ENCODE data around the gene NUP42. TPM values are rescaled to one million over a fixed set of nuclear protein-coding genes. Genes with fewer than 3 reads are reported as not detected.

The NUP42 gene
- total and polyA plus RNA-seq, 10 of the 15 experiments (the other 5 are each of a cell fraction or from before 2014, with no cell fraction given), result 48.6 to 124 (median 74.3) TPM

GRCh38 chr7:23247046-23247602 lies 65.3 kb downstream of the NUP42 start:
- Histone ChIP-seq H3K9ac (ENCODE audit: control insufficient read depth, insufficient read depth, low read length) (no peak overlapping the region), H3K79me2 (ENCODE audit: control insufficient read depth, insufficient read depth, low read length) (no peaks in the 10 kb centered on the region), H4K20me1 (ENCODE audit: control insufficient read depth, insufficient read depth) (no peaks in the 10 kb centered on the region), H3K36me3 (ENCODE audit: control insufficient read depth in 2 of 2, insufficient read depth in 2 of 2, low read length in 1 of 2) (no peaks in the 10 kb centered on the region), H3K4me3 (no peak overlapping the region; the same call in 1 of the 2 replicates), H3K27ac (ENCODE audit: control insufficient read depth, insufficient read depth) (no peak overlapping the region), H3K9me3 (replicated peaks; ENCODE audit: control insufficient read depth, insufficient read depth, low read length) (peaks cover 3% of the 10 kb centered on the region; the same call in 2 of the 3 replicates), H3K4me1 (ENCODE audit: control insufficient read depth, insufficient read depth, low read length) (no peaks in the 10 kb centered on the region; the same call in 1 of the 2 replicates), H3K4me2 (ENCODE audit: control insufficient read depth, insufficient read depth) (peak overlapping the region; percentile 94), H2AFZ (ENCODE audit: control insufficient read depth, low read depth, low read length) (peak overlapping the region; percentile 64; the same call in 1 of the 2 replicates), H3K27me3 (replicated peaks in 1 of 2; ENCODE audit: control insufficient read depth in 2 of 2, insufficient read depth in 2 of 2, low read length in 1 of 2) (0 out of 4 replicates have a peak, but pooled peaks cover 0 to 5% of the 10 kb centered on the region in 2 experiments)
- ChIA-PET CTCF (interaction anchor here (1.2 to 1.3 kb wide), 2 partner anchors 8 to 21 kb away, joined by 3 read pairs; no protein-coding TSS in a partner anchor), SMC1A (ENCODE audit: uncharacterized antibody, unreplicated experiment) (interaction anchor here (1.7 kb wide), 1 partner anchor 62 kb away, joined by 3 read pairs; no protein-coding TSS in a partner anchor), POLR2A (no interaction called here), RAD21 (ENCODE audit: unreplicated experiment) (interaction anchor here (0.9 to 1.2 kb wide), 2 partner anchors 62 to 197 kb away, joined by 3 read pairs; no protein-coding TSS in a partner anchor)
- ATAC-seq (no peak), DNase-seq (ENCODE audit: low read depth, low spot score) (no peak), FAIRE-seq (no peak)
- intact Hi-C loops (cut with micrococcal nuclease; ENCODE audit: unreplicated experiment) (no loop called here), in situ Hi-C loops (cut with MboI) (no loop called here)
- 64% methylated on average over 6 of the region's 6 CpGs for WGBS (ENCODE audit: insufficient coverage, insufficient replicate concordance, low lambda C conversion rate, missing lambda C conversion rate)
- no TSS peak for BruUV-seq (replicated peaks)
- TF ChIP-seq GABPA (IDR thresholded peaks at IDR 0.05; ENCODE audit: low read depth), result no peak
- TF ChIP-seq BCL3 (IDR thresholded peaks at IDR 0.05; ENCODE audit: borderline replicate concordance, insufficient read depth, low read depth, low read length, poor library complexity, severe bottlenecking), result no peak
- TF ChIP-seq EGR1 (IDR thresholded peaks at IDR 0.05; ENCODE audit: borderline replicate concordance in 1 of 2, low read depth in 2 of 2, low read length in 2 of 2), result no peak
- no peak for TF ChIP-seq PBX3 (IDR thresholded peaks at IDR 0.05; ENCODE audit: insufficient replicate concordance, low read depth, low read length)
- no peak for TF ChIP-seq MYC (IDR thresholded peaks at IDR 0.05; ENCODE audit: insufficient read depth, insufficient read length, insufficient replicate concordance, low read length, severe bottlenecking)
- TF ChIP-seq USF2 (IDR thresholded peaks at IDR 0.05; ENCODE audit: borderline replicate concordance, low read depth, low read length), result no peak
- no peak for TF ChIP-seq SREBF1 (IDR thresholded peaks at IDR 0.05; ENCODE audit: low read length)
- TF ChIP-seq PML (IDR thresholded peaks at IDR 0.05; ENCODE audit: low read length), result no peak
- TF ChIP-seq SUPT20H (IDR thresholded peaks at IDR 0.05; ENCODE audit: borderline replicate concordance, control insufficient read depth, low read depth, low read length), result no peak
- no peak for TF ChIP-seq WRNIP1 (IDR thresholded peaks at IDR 0.05; ENCODE audit: borderline replicate concordance, low read depth, low read length)
- TF ChIP-seq STAT1 (conservative IDR thresholded peaks at IDR 0.05), result no peak
- no peak for TF ChIP-seq ZZZ3 (IDR thresholded peaks at IDR 0.05; ENCODE audit: control insufficient read depth, insufficient read length, low read depth)
- no peak for TF ChIP-seq USF1 (IDR thresholded peaks at IDR 0.05; ENCODE audit: borderline replicate concordance, extremely low read length, insufficient read depth, low read depth, low read length)
- no peak for TF ChIP-seq PAX5 (IDR thresholded peaks at IDR 0.05; ENCODE audit: borderline replicate concordance, low read depth, low read length)
- TF ChIP-seq SIX5 (IDR thresholded peaks at IDR 0.05; ENCODE audit: low read depth, low read length, severe bottlenecking), result no peak
- TF ChIP-seq NFXL1 (IDR thresholded peaks at IDR 0.05; ENCODE audit: borderline replicate concordance), result no peak
